GM12891 (cell line): Measurements from ENCODE around the gene EPB41L1.

Experiments used
- DNase-seq: peaks from one replicate; pipeline ENCODE4 v3.0.0; 2011; ENCODE audit warnings: low spot score; ENCODE audit not compliant: insufficient read length
- FAIRE-seq: peaks from 2 replicates; lab custom pipeline; 2011; peaks lifted over from hg19 to GRCh38; lab: Jason Lieb, UNC
- PAX5 ChIP-seq: IDR thresholded peaks from 2 replicates; pipeline ENCODE4 v1.6.1; 2011; ENCODE audit warnings: low read length, moderate library complexity, mild to moderate bottlenecking; ENCODE audit not compliant: insufficient read depth, severe bottlenecking
- POLR2A ChIP-seq: IDR thresholded peaks from 2 replicates; pipeline ENCODE4 v1.6.1; 2011; ENCODE audit warnings: low read depth, low read length, control low read depth
- POLR2AphosphoS5 ChIP-seq: IDR thresholded peaks from 2 replicates; pipeline ENCODE4 v1.6.1; 2011; ENCODE audit warnings: low read depth, low read length, control low read depth
- POU2F2 ChIP-seq: IDR thresholded peaks from 2 replicates; pipeline ENCODE4 v1.6.1; 2011; ENCODE audit warnings: low read depth, mild to moderate bottlenecking, control low read depth, low read length, moderate library complexity
- SPI1 ChIP-seq: IDR thresholded peaks from 2 replicates; pipeline ENCODE4 v1.6.1; 2011; ENCODE audit warnings: low read depth, low read length, control low read depth
- TAF1 ChIP-seq: IDR thresholded peaks from 2 replicates; pipeline ENCODE4 v1.6.1; 2011; ENCODE audit warnings: low read depth, low read length, control low read depth

Gene EPB41L1

GRCh38 chr20:36271639-36272546 is 117.4 kb downstream of the EPB41L1 start:
- TF ChIP-seq POLR2A (no peak), SPI1 (no peak), TAF1 (no peak), POLR2AphosphoS5 (no peak), POU2F2 (no peak), PAX5 (no peak)
- DNase-seq (no peak), FAIRE-seq (no peak)

- DNase-seq = no peak
- TF ChIP-seq POLR2A (no peak), SPI1 (no peak), TAF1 (no peak), POLR2AphosphoS5 (no peak), POU2F2 (no peak), PAX5 (no peak)
- no peak for FAIRE-seq
Measured at GRCh38 chr20:36272547-36273220, 118.1 kb downstream of the EPB41L1 start.

- FAIRE-seq = no peak
- DNase-seq = no peak
- no peak for TF ChIP-seq POLR2A
- no peak for TF ChIP-seq SPI1
- no peak for TF ChIP-seq POLR2AphosphoS5
Measured at GRCh38 chr20:36273414-36274180, 119.1 kb downstream of the EPB41L1 start.

GRCh38 chr20:36274181-36274841 is 119.8 kb downstream of the EPB41L1 start:
- FAIRE-seq (no peak), DNase-seq (no peak)
- TF ChIP-seq SPI1 (no peak), PAX5 (no peak), TAF1 (no peak), POU2F2 (no peak), POLR2AphosphoS5 (no peak), POLR2A (no peak)

GRCh38 chr20:36275011-36275410 is 120.5 kb downstream of the EPB41L1 start:
- DNase-seq (no peak), FAIRE-seq (no peak)
- TF ChIP-seq POLR2AphosphoS5 = no peak
- no peak for TF ChIP-seq POLR2A
- TF ChIP-seq TAF1 = no peak
- TF ChIP-seq SPI1 = no peak
- no peak for TF ChIP-seq PAX5
- TF ChIP-seq POU2F2 = no peak

GRCh38 chr20:36275441-36276189 is 121.1 kb downstream of the EPB41L1 start:
- DNase-seq = no peak
- no peak for FAIRE-seq
- no peak for TF ChIP-seq POLR2A
- TF ChIP-seq SPI1 = no peak
- TF ChIP-seq POLR2AphosphoS5 = no peak
- no peak for TF ChIP-seq POU2F2
- no peak for TF ChIP-seq PAX5
- no peak for TF ChIP-seq TAF1

- no peak for TF ChIP-seq PAX5
- no peak for TF ChIP-seq POLR2AphosphoS5
- no peak for TF ChIP-seq POLR2A
- no peak for TF ChIP-seq POU2F2
- no peak for TF ChIP-seq TAF1
- no peak for TF ChIP-seq SPI1
- no peak for FAIRE-seq
- DNase-seq = no peak
Measured at GRCh38 chr20:36277546-36277945, 123.0 kb downstream of the EPB41L1 start.

GRCh38 chr20:36279362-36279761 is 124.8 kb downstream of the EPB41L1 start:
- TF ChIP-seq PAX5 (no peak), TAF1 (no peak), SPI1 (no peak), POLR2A (no peak)
- no peak for FAIRE-seq
- no peak for DNase-seq
